Adipose tissue (tissue), 3 donors: ENCODE measurements around the gene TTLL4. TPM values are rescaled to one million over a fixed set of nuclear protein-coding genes. Genes with fewer than 3 reads are reported as not detected.

Source experiments
- H3K27ac ChIP-seq: one replicate; pipeline ENCODE4 v1.5.1; 2013; ENCODE audit warnings: low read depth, low read length
- WGBS, 3 donors: extraction: QIAGEN DNeasy Blood & Tissue Kit; methylation state at CpG; one replicate each; pipeline ENCODE4 v1.1.7; 2013; 5-methylcytosine and 5-hydroxymethylcytosine counted together
- polyA plus RNA-seq, 3 donors: library from polyadenylated mRNA; stranded (reverse); fragments of 200-250 nt; gene quantifications; one replicate each; pipeline ENCODE4 v1.2.3, GENCODE V29; 2013
- donor health status: healthy with polysubstance abuse.
- donor health status: Bipolar disorder and iron deficiency.
- donor health status: healthy.

TTLL4 gene
- polyA plus RNA-seq, 3 donors, result 4.0 to 7.8 (median 7.2) TPM

DNA sequence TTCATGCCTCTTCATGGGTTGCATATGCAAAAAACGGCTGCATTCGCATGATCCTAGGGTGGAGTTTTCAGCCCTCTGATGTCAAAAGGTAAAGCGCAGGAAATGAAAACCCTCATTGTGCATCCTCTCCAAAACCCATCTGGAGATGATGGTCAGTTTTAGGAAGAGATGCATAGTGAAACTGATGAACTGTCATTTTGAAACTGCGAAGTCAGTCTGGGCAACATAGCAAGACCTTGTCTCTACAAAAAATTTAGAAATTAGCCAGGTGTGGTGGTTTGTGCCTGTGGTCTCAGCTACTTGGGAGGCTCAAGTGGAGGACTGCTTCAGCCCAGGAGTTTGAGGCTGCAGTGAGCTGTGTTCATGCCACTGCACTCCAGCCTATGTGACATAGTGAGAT, 2.5 kb upstream of the TTLL4 start:
- WGBS, 3 donors, result 85 to 96% (median 90%) methylated on average over 4 of the region's 4 CpGs
- H3K27ac ChIP-seq, result no peak overlapping the region

DNA sequence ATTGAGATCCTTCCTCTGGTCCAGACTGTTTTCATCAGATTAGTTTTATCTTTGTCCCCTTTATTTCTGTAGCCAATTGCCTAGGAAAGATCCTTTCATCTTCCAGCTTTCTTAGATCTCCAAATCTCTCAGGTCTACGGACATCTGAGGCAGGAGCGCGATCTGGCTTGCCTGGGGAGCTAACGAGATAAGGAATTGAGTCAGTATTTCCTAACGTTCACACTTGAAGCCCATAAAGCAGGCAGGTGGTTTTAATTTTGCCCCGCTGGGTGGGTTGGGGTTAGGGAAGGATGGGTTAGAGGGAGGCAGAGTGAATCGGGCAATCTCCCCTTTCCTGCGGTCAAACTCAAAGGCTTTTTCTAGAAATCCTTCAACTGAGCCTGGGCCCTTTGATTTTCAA, 727 bp upstream of the TTLL4 start:
- no peak overlapping the region for H3K27ac ChIP-seq
- 77 to 90% (median 83%) methylated on average over 8 of the region's 8 CpGs for WGBS, 3 donors

DNA sequence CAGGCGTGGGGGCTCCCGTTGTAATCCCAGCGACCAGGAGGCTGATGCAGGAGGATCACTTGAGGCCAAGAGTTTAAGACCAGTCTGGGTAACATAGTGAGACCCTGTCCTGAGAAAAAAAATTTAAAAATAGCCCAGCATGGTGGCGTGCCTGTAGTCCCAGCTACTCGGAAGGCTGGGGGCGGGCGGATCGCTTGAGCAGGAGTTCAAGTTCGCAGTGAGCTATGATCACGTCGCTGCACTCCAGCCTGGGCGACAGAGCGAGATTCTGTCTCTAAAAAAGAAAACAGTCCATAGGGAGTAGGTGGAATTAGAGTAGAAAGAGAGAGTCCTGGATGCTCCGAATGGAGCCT, 325 bp upstream of the TTLL4 start:
- 39 to 54% (median 40%) methylated on average over 14 of the region's 14 CpGs for WGBS, 3 donors
- no peak overlapping the region for H3K27ac ChIP-seq

DNA sequence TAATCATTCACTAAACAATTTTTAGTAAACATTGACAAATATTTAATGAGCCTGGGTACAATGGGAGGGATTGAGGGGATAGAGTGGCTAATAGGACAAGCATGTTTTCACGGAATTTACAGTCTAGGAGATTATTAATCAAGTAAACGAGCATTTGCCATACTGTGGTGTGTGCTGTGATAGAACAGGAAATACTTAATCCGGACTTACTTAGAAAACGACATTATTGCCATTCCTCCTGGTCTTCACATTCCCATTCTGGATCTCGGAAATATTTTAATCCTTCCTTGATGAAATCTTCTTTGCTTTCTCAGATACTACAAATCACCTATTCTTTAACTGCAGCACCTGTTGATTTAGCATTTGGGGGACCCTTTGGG, 905 bp downstream of the TTLL4 start:
- no peak overlapping the region for H3K27ac ChIP-seq
- WGBS, 3 donors, result 8 to 10% (median 8%) methylated on average over 5 of the region's 5 CpGs

DNA sequence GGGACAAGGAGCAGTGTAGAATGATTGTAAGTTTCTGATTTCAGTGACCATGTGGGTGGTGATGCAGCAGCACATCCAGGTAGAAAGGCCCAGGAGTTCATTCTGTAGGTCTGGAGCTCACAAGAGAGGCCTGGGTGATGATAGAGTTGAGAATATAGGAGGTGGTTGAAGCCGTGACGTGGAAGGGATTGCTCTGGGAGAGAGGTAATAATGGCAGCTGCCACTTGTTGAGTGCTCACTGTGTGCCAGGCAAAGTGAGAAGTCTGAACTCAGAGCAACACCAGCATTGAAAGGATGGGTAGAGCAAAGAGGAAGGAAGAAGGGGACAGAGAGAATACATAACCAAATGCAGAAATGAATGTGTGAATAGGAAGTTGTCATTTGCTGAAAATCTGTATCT, 3.3 kb downstream of the TTLL4 start:
- H3K27ac ChIP-seq, result no peak overlapping the region
- 84 to 97% (median 93%) methylated on average over 2 of the region's 2 CpGs for WGBS, 3 donors

DNA sequence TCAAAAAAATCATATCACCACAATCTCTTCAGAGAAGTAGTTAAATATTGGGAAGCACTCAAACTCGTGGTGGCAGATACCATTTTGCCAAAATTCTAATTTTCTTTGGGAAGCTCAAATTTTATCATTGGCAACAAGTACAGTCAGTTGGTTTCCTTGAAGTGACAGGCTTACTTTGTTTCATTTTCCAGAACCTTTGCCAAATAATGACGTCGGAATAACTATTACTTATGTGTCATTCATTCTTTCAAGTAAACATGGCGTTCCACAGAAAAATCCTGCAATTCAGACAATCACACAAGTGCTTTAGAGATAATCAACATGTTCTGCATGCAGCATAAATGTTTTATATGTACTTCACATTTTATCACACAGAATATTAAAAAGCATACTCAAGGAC, 5.4 kb downstream of the TTLL4 start:
- WGBS, 3 donors, result 64 to 84% (median 83%) methylated on average over 4 of the region's 4 CpGs
- no peak overlapping the region for H3K27ac ChIP-seq

DNA sequence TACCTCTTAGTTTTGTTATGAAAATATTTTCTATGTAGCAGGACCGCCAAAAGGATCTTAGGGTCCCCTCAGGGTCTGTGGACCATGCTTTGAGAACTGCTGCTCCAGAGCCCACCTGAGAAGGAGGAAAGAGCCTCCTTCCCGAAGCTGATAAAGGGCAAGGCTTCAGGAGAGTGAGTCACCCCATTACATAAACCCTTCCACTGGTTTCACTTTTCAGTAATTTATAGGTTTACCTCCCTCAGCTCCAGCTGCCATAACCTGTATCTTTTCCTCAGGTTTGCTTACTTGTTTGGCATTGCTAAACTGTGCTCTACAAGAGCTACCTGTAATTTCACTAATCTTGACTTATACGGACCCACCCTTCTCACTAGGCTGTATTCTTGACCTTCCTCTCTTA, 6.6 kb downstream of the TTLL4 start:
- WGBS, 3 donors, result 66 to 81% (median 78%) methylated on average over 3 of the region's 3 CpGs
- H3K27ac ChIP-seq, result no peak overlapping the region

DNA sequence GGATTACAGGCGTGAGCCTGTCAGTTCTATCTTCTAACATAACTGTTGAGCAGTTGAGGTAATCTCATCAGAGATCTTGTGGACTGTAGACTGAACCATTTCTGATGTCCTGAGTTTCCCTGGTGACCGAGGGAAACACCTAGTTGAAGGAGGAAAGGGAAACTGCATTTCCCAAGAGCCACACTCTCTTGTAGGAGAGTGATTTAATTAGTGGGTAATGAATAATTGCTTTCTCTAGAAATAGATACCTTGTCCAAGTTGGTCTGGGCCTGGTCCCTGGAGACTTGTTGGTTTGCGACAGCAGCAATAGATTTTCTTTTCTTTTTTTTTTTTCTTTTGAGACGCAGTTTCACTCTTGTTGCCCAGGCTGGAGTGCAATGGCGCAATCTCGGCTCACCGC, 7.4 kb downstream of the TTLL4 start:
- 81 to 95% (median 85%) methylated on average over 7 of the region's 7 CpGs for WGBS, 3 donors
- H3K27ac ChIP-seq, result no peak overlapping the region

DNA sequence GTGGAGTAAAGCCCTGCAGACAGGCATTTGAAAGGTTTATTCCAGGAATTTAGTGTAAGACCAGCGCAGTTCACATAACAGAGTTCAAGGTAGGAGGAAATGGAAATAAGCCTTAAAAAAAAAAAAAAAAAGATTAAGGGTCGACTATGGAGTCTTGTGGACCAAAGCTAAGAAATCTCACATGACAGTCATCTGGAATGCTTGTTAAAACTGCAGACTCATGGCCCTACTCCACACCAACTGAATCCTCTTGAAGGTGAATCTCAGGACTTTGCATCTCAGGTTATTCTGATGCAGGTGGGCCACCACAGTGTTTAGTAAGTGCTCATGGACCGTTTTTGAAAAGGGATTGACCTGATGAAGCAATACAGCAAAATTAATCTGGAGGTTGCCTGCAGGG, 8.8 kb downstream of the TTLL4 start:
- 62 to 73% (median 67%) methylated on average over 3 of the region's 3 CpGs for WGBS, 3 donors
- no peak overlapping the region for H3K27ac ChIP-seq

DNA sequence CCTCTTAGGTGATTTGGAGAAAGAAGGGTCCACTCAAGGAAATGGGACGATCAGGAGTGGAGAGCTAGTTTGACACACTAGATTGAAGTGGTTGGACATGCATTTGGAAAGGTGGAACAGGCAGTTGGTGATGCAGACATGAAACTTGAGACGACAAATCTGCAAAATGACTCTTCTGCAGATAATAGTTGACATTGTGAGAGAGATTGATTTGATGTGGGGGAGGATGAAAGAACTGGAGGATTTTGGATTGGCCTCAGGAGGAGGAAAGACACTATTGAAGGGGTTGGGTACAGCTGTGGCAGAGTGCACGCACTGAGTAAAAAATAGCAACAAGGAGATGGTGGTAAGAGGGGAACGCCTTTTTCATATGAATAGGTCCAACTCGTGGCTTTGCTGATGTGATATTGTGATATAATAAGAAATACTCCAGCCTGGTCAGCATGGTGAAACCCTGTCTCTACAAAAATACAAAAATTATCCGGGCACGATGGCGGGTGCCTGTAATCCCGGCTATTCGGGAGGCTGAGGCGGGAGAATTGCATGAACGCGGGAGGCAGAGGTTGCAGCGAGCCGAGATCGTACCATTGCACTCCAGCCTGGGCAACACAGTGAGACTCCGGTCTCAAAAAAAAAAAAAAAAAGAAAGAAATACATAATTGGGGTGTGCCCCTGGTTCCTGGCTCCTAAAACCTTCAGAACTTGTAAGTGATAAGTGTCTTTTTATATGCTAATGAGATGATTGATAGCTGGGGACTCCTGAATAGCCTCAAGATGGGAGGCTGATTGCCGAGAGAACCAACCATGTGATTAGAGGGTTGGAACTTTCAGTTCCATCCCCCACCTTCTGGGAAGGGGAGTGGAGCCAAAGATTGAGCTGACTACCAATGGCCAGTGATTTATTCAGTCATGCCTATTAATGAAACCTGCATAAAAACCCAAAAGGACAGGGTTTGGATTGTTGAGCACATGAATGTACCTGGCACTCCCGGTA, 9.7 kb downstream of the TTLL4 start:
- 94 to 96% (median 95%) methylated on average over 19 of the region's 19 CpGs for WGBS, 3 donors
- H3K27ac ChIP-seq, result no peak overlapping the region

DNA sequence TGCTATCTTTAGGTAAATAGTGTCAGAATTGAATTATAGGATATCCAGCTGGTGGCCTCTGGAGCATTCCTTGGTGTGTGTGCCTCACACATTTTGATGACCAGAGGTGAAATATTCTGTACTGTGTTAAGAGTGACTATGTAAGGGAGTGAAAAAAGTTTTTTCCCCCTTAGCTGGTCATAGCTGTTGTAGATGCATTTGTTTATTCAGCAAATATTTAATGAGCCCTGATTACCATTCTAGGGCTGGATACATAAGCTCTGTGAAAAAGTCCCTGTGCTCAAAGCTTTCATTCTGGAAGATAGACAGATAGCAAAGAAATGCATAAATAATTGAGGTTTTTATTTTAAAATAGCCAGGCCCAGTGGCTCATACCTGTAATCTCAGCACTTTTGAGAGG, 10.9 kb downstream of the TTLL4 start:
- H3K27ac ChIP-seq, result no peak overlapping the region

DNA sequence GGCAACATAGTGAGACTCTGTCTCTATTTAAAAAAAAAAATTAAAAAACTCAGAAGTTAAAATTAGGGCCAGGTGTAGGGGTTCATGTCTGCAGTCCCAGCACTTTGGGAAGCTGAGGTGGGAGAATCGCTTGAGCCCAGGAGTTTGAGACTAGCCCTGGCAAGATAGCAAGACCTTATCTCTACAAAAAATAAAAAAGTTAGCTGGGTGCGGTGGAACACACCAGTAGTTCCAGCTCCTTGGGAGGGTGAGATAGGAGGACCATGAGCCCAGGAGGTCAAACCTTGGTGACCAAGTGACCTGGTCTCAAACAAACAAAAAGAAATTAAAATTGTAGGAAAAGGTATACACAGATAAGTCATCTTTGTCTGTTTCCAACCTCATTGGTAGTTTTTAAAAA, 11.3 kb downstream of the TTLL4 start:
- 52 to 86% (median 82%) methylated on average over 2 of the region's 2 CpGs for WGBS, 3 donors

DNA sequence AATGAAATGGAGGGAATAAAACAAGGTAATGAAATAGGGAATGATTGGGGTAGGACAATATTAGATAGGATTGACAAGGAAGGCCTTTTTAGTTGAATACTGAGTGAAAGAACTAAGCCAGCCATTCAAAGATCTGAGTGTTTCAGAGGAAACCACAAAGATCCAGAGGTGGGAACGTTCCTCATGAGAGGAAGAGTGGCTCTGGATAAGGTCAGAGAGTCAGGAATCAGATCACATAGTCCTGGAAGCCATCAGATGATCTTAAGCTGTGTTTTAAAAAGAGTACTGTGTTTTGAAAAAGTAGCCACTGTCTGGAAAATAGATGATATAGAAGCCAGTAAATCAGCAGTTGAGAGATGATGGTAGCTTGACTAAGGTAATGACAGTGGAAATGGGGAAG, 11.8 kb downstream of the TTLL4 start:
- WGBS, 3 donors, result 51 to 58% (median 58%) methylated on average over 1 of the region's 1 CpG
- H3K27ac ChIP-seq, result no peak overlapping the region

More for the DNA sequence above, 11.3 kb downstream of the TTLL4 start:
- no peak overlapping the region for H3K27ac ChIP-seq

DNA sequence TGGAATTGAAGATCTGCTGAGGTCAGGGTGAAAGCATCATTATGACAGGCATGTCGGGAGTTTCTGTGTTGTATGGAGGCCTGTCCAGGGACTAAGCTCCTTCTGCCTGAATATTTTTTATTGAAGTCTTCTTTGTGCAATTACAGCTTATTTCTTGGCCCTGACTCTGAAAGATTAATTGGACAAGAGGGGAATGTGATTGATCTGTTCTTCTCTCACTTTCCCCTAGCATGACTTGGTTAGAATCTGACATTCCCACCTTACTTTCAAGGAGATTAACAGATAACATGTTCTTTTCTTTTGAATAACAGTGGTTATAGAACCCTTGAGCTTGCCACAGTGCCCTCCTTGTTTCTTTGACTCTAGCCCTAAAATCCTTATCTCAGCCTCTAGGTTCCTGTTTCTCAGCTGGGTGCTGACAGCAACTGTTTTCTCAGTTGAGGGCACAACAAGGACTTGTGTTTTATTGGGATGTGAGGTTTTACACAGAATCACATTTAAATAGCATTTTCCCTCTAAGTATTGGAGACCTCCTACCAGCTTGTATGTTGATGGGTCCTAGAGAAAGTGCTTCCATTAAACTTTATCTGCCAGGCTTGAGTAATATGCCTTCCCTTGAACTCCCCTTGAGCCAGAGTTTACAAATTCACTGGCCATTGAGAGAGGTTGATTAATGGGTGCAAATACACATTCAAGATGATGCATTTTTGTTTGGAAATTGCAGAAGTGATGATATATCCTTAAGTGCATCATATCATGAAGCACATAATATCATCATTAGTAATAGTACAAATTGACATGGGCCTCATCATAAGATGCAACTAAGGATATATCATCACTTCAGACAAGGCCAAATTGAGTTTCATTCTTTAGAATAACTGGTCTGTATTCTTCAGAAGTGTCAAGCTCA, 12.5 kb downstream of the TTLL4 start:
- whole genome bisulfite sequencing, 3 donors, result 61 to 68% (median 67%) methylated on average over 1 of the region's 1 CpG
- no peak overlapping the region for H3K27ac ChIP-seq

DNA sequence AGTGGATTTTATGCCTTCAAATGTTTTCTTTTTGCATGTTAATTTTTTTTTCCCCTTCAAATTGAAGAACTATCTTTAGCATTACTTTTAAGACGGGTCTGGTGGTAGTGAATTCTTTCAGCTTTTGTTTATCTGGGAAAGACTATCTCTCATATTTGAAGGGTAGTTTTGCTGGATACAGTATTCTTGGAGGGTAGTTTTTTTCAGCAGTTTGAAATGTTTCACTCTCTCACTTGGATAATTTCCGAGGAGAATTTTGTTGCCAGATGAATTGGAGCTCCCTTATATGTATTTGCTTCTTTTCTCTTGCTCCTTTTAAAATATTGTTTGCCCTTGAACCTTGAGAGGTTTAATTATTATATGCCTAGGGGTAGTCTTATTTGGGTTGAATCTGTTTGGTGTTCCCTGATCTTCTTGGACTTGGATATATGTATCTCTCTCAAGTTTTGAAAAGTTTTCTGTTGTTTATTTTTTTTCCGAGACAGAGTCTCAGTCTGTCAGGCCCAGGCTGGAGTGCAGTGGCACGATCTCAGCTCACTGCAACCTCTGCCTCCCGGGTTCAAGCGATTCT, 15.5 kb downstream of the TTLL4 start:
- 96 to 98% (median 96%) methylated on average over 6 of the region's 6 CpGs for WGBS, 3 donors
- H3K27ac ChIP-seq, result no peak overlapping the region

DNA sequence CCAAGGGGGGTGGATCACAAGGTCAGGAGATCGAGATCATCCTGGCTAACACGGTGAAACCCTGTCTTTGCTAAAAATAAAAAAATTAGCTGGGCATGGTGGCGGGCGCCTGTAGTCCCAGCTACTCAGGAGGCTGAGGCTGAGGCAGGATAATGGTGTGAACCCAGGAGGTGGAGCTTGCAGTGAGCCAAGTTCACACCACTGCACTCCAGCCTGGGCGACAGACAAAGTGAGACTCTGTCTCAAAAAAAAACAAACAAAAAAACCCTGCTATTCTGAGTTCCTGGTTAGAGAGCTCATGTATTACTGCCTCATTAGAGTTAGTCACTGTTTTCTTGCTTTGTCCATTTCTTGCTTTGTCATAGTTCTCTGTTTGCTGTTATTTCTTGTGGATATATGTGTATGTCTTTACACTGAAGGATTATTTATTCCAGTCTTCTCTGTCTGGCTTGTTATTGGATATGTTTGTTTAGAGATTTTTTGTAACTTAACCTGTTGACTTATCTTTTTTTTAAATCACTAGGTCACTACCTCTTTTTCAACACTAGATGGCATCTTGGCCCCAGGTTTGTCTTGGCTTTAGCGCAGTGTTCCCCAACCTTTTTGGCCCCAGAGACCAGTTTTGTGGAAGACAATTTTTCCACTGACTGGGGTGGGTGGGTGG, 17.0 kb downstream of the TTLL4 start:
- no peak overlapping the region for H3K27ac ChIP-seq
- 91 to 100% (median 97%) methylated on average over 6 of the region's 6 CpGs for WGBS, 3 donors

DNA sequence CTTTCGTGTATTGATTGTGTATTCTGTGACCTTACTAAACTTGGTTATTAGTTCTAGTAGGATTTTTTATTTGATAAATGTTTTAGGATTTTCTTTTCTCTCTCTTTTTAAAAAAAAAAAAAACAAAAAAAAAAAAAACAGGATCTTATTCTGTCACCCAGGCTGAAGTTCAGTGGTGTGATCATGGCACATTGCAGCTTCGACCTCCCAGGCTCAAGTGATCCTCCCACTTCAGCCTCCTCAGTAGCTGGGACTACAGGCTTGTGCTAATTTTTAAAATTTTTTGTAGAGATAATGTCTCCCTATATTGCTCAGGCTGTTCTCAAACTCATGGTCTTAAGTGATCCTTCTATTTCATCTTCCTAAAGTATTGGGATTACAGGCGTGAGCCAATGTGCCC, 19.0 kb downstream of the TTLL4 start:
- H3K27ac ChIP-seq, result no peak overlapping the region
- 97 to 98% (median 98%) methylated on average over 3 of the region's 3 CpGs for WGBS, 3 donors

DNA sequence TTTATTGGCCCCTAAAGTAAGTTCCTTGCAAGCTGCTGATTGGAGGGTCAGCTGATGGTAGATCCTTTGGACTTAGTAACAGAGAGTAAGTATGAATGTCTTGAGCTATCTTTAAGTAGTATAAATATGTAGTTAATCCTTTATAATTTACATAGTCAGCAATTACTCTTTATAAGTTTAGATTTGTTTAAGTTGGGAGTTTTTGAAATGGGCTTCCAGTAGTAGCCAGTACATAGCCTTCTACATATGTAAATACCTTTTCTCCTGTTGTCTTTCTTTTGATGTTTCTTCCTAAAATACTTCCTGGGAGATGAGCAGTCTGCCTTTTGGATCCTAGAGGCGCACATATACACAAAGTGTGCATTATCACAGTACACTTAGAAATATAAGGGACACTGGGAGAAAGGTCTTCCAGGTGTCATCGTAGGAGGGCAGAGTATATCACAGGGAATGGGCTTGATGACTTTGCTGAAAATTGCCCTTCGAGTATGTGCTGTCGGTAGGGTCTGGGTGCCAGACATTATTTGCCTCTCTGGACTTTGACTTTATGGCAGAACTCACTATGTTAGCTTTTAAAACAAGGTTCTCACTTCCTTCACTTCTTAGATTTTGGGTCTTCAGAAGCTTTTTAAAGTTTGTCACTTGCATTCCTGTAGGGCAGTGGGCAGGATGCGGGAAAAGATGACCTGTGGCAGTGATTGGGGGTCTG, 21.6 kb downstream of the TTLL4 start:
- 94 to 98% (median 96%) methylated on average over 5 of the region's 5 CpGs for WGBS, 3 donors

More for the DNA sequence above, 21.6 kb downstream of the TTLL4 start:
- H3K27ac ChIP-seq, result no peak overlapping the region
